K562 (cell line): Measurements from ENCODE around the gene PDZRN4. TPM values are rescaled to one million over a fixed set of nuclear protein-coding genes. Genes with fewer than 3 reads are reported as not detected.

ENCODE experiments used
- ATAC-seq: fragments of 200-7000 bp; cut with Tn5 transposase; 3 replicates; pipeline ENCODE4 v1.9.1; 2020; ENCODE audit warnings: moderate library complexity
- BruUV-seq: library from RNA; stranded (reverse); fragments of 400-500 nt; replicated peaks from 2 replicates; lab custom pipeline; 2021; lab: Mats Ljungman, UMichigan
- CTCF ChIA-PET: fragments of 300-600 bp; formaldehyde crosslinking; extraction: SDS; loops from one replicate; lab custom pipeline; 2021; ENCODE audit warnings: low intra/inter-chr PET ratio; lab: Yijun Ruan, JAX
- POLR2A ChIA-PET: fragments of 300-600, 350-650 bp; sonication (Branson Sonifier 250); formaldehyde crosslinking; extraction: SDS; loops from one replicate; lab custom pipeline; 2021; ENCODE audit warnings: antibody characterized with exemption, inconsistent platforms; lab: Yijun Ruan, JAX
- DNase-seq, 4 experiments: peaks; one replicate each; pipeline versions ENCODE4 v3.0.0 to v3.0.0-alpha.2; 2011 to 2018; ENCODE audit warnings: low spot score in 3 of 4, mixed read lengths in 3 of 4; ENCODE audit errors: extremely low read depth in 1 of 4
- FAIRE-seq: peaks from 2 replicates; lab custom pipeline; 2011; peaks lifted over from hg19 to GRCh38; lab: Jason Lieb, UNC
- H2AFZ ChIP-seq: 2 replicates; pipeline ENCODE4 v1.6.0; 2011; ENCODE audit warnings: low read depth, low read length, control low read depth, inconsistent platforms
- H3K27ac ChIP-seq: fragments of 200-600 bp; 3 replicates; pipeline ENCODE4 v1.8.0; 2011; ENCODE audit warnings: low read depth, mild to moderate bottlenecking, control low read depth, inconsistent platforms, low read length, moderate library complexity, mixed read lengths; ENCODE audit errors: extremely low read depth
- H3K27me3 ChIP-seq, 2 experiments: fragments of 300-600 bp in 1 of 2; 2 replicates in 1 of 2; 3 replicates in 1 of 2; pipeline versions ENCODE4 v1.6.0 to v1.8.0; 2011; ENCODE audit warnings: inconsistent platforms in 2 of 2, low read length in 2 of 2, mild to moderate bottlenecking in 1 of 2, mixed read lengths in 1 of 2, moderate library complexity in 1 of 2; ENCODE audit not compliant: control insufficient read depth in 2 of 2, insufficient read depth in 2 of 2
- H3K36me3 ChIP-seq: fragments of 300-600 bp; 3 replicates; pipeline ENCODE4 v1.8.0; 2011; ENCODE audit warnings: mild to moderate bottlenecking, low read length, inconsistent platforms; ENCODE audit not compliant: control insufficient read depth, insufficient read depth
- H3K4me1 ChIP-seq, 2 experiments: fragments of 200-600 bp in 1 of 2; replicated peaks in 1 of 2; 2 replicates in 1 of 2; 3 replicates in 1 of 2; pipeline versions ENCODE4 v1.5.1 to v1.8.0; 2011; ENCODE audit warnings: inconsistent platforms in 2 of 2, low read length in 2 of 2, mild to moderate bottlenecking in 1 of 2, mixed read lengths in 1 of 2, moderate library complexity in 1 of 2; ENCODE audit not compliant: control insufficient read depth in 2 of 2, insufficient read depth in 2 of 2
- H3K4me2 ChIP-seq: 2 replicates; pipeline ENCODE4 v1.6.1; 2011; ENCODE audit warnings: low read length, control low read depth, inconsistent platforms, mixed read lengths; ENCODE audit not compliant: insufficient read depth
- H3K4me3 ChIP-seq: fragments of 200-600 bp; sonication (generic), shearing (Covaris generic); 2 replicates; pipeline ENCODE4 v1.5.1; 2016; ENCODE audit warnings: control low read depth, inconsistent platforms
- H3K79me2 ChIP-seq: fragments of 200-600 bp; 3 replicates; pipeline ENCODE4 v1.8.0; 2011; ENCODE audit warnings: low read length, inconsistent platforms; ENCODE audit not compliant: control insufficient read depth, insufficient read depth
- H3K9ac ChIP-seq, 2 experiments: 2 replicates each; pipeline versions ENCODE4 v1.6.0 to v1.6.1; 2011; ENCODE audit warnings: low read depth in 2 of 2, low read length in 2 of 2, control low read depth in 1 of 2, inconsistent platforms in 1 of 2, mild to moderate bottlenecking in 1 of 2, mixed read lengths in 1 of 2; ENCODE audit not compliant: insufficient read depth in 1 of 2
- H3K9me1 ChIP-seq: one replicate; pipeline ENCODE4 v1.6.0; 2011; ENCODE audit warnings: inconsistent platforms, mild to moderate bottlenecking, low read length, moderate library complexity; ENCODE audit not compliant: control insufficient read depth, insufficient read depth
- H3K9me3 ChIP-seq: replicated peaks from 2 replicates; pipeline ENCODE4 v1.5.1; 2011; ENCODE audit warnings: low read depth, low read length, inconsistent platforms; ENCODE audit not compliant: control insufficient read depth, insufficient read depth
- H4K20me1 ChIP-seq: replicated peaks from 2 replicates; pipeline ENCODE4 v1.6.1; 2011; ENCODE audit warnings: low read length, inconsistent platforms, mixed read lengths; ENCODE audit not compliant: control insufficient read depth, insufficient read depth
- CBFB ChIP-seq: sonication (generic); formaldehyde crosslinking; IDR thresholded peaks from 2 replicates; pipeline ENCODE4 v1.4.0; 2020; ENCODE audit warnings: mild to moderate bottlenecking, missing genetic modification reagents
- MED1 ChIP-seq: sonication (generic); formaldehyde crosslinking; IDR thresholded peaks from 2 replicates; pipeline ENCODE4 v1.8.1; 2023; ENCODE audit warnings: missing genetic modification reagents, borderline replicate concordance
- SREBF1 ChIP-seq: fragments of 150-350 bp; IDR thresholded peaks from 2 replicates; pipeline ENCODE4 v1.6.1; 2014; ENCODE audit warnings: antibody characterized with exemption, low read depth, low read length, borderline replicate concordance
- ZNF253 ChIP-seq: fragments of 250-450 bp; sonication (Bioruptor Pico); conservative IDR thresholded peaks from 2 replicates; pipeline ENCODE4 v1.6.1; 2021; ENCODE audit warnings: mild to moderate bottlenecking
- WGBS: fragments of 100-300 bp; shearing (Covaris generic); methylation state at CpG from one replicate; pipeline ENCODE4 v1.1.6; 2016; ENCODE audit warnings: low coverage, mixed read lengths; ENCODE audit not compliant: insufficient coverage; ENCODE audit errors: missing lambda C conversion rate; 5-methylcytosine and 5-hydroxymethylcytosine counted together
- in situ Hi-C: fragments of 300-500 bp; cut with MboI; formaldehyde crosslinking; loops from 4 replicates; pipeline ENCODE4 v1.15.0; 2018; ENCODE audit warnings: inconsistent platforms, mixed read lengths
- intact Hi-C: fragments of 100-400 bp; cut with micrococcal nuclease; formaldehyde crosslinking; loops from 2 replicates; pipeline ENCODE4 v1.14.2; 2022
- polyA plus RNA-seq, 8 experiments: library from polyadenylated mRNA; depleted of rRNA in 4 of 8; stranded (reverse) in 5 of 8; unstranded in 3 of 8; fragments of >200 nt; fragmentation: Nextera tagmentation in 2 of 8; fragmentation: Illumina TruSeq in 1 of 8; extraction: Ambion mirVana in 2 of 8; extraction: Trizol in 1 of 8; gene quantifications; 2 replicates each; pipeline versions ENCODE4 v1.2.1 to v1.2.3, GENCODE V29; 2011 to 2014; ENCODE audit warnings: inconsistent platforms in 1 of 8, missing spikeins in 1 of 8
- total RNA-seq, 7 experiments: library from RNA; depleted of rRNA in 6 of 7; stranded (reverse); fragments of >200 nt in 6 of 7; fragmentation: Illumina TruSeq in 2 of 7; extraction: Trizol in 2 of 7; gene quantifications; 2 replicates each; pipeline versions ENCODE4 v1.2.1 to v1.2.3, GENCODE V29; 2011 to 2021; ENCODE audit warnings: low replicate concordance in 1 of 7
- TF ChIP-seq, protein P1 (sequence below): fragments of 200-600 bp; sonication (generic); IDR thresholded peaks from one replicate; pipeline ENCODE4 v1.6.1; 2012; ENCODE audit warnings: mild to moderate bottlenecking, low read depth, low read length, inconsistent platforms
- TF ChIP-seq, protein P2 (sequence below): sonication (generic); formaldehyde crosslinking; IDR thresholded peaks from 2 replicates; pipeline ENCODE4 v1.8.1; 2022; ENCODE audit warnings: missing genetic modification reagents

Gene PDZRN4
- total and polyA plus RNA-seq, 9 of the 15 experiments (the other 6 are each of a cell fraction or from before 2014, with no cell fraction given): not detected

DNA sequence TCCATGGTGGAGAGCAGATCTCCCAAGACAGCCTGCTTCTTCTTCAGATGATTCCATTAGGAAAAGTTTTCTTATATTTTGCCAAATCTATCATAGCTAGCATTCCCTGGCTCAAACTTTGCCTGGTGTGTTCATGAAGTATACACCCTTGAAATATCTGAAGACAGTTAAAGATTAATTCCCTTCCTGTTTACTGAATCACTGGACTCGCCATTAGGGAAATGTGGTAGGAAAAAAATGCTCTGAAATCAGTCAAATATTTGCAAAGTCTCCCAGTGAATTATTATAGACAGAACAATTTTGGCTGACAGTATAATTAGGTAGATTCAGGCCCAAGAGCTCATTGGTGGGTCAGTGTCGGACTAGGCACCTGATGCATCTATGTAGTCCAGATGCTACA lies 86.5 kb downstream of the PDZRN4 start:
- ChIA-PET POLR2A (no interaction called here), CTCF (interaction anchor here (0.7 kb wide), 1 partner anchor 676 kb away, joined by 3 read pairs; no protein-coding TSS in a partner anchor)
- no peak overlapping the region for H3K4me2 ChIP-seq
- FAIRE-seq (no peak), DNase-seq (no peak), ATAC-seq (no peak)
- no peak overlapping the region for H2AFZ ChIP-seq
- H3K9me1 ChIP-seq: no peaks in the 10 kb centered on the region
- H4K20me1 ChIP-seq: no peaks in the 10 kb centered on the region
- intact Hi-C loops (loop anchor here (5.0 to 10.0 kb wide), 3 partner anchors 830 to 1293 kb away; no protein-coding TSS in a partner anchor), in situ Hi-C loops (loop anchor here (25.0 kb wide), 1 partner anchor 738 kb away; no protein-coding TSS in a partner anchor)
- H3K9me3 ChIP-seq: no peaks in the 10 kb centered on the region
- H3K36me3 ChIP-seq: no peaks in the 10 kb centered on the region
- no peak overlapping the region for H3K9ac ChIP-seq
- no peaks in the 10 kb centered on the region for H3K27me3 ChIP-seq
- H3K4me1 ChIP-seq: no peaks in the 10 kb centered on the region
- TF ChIP-seq, protein P1, sequence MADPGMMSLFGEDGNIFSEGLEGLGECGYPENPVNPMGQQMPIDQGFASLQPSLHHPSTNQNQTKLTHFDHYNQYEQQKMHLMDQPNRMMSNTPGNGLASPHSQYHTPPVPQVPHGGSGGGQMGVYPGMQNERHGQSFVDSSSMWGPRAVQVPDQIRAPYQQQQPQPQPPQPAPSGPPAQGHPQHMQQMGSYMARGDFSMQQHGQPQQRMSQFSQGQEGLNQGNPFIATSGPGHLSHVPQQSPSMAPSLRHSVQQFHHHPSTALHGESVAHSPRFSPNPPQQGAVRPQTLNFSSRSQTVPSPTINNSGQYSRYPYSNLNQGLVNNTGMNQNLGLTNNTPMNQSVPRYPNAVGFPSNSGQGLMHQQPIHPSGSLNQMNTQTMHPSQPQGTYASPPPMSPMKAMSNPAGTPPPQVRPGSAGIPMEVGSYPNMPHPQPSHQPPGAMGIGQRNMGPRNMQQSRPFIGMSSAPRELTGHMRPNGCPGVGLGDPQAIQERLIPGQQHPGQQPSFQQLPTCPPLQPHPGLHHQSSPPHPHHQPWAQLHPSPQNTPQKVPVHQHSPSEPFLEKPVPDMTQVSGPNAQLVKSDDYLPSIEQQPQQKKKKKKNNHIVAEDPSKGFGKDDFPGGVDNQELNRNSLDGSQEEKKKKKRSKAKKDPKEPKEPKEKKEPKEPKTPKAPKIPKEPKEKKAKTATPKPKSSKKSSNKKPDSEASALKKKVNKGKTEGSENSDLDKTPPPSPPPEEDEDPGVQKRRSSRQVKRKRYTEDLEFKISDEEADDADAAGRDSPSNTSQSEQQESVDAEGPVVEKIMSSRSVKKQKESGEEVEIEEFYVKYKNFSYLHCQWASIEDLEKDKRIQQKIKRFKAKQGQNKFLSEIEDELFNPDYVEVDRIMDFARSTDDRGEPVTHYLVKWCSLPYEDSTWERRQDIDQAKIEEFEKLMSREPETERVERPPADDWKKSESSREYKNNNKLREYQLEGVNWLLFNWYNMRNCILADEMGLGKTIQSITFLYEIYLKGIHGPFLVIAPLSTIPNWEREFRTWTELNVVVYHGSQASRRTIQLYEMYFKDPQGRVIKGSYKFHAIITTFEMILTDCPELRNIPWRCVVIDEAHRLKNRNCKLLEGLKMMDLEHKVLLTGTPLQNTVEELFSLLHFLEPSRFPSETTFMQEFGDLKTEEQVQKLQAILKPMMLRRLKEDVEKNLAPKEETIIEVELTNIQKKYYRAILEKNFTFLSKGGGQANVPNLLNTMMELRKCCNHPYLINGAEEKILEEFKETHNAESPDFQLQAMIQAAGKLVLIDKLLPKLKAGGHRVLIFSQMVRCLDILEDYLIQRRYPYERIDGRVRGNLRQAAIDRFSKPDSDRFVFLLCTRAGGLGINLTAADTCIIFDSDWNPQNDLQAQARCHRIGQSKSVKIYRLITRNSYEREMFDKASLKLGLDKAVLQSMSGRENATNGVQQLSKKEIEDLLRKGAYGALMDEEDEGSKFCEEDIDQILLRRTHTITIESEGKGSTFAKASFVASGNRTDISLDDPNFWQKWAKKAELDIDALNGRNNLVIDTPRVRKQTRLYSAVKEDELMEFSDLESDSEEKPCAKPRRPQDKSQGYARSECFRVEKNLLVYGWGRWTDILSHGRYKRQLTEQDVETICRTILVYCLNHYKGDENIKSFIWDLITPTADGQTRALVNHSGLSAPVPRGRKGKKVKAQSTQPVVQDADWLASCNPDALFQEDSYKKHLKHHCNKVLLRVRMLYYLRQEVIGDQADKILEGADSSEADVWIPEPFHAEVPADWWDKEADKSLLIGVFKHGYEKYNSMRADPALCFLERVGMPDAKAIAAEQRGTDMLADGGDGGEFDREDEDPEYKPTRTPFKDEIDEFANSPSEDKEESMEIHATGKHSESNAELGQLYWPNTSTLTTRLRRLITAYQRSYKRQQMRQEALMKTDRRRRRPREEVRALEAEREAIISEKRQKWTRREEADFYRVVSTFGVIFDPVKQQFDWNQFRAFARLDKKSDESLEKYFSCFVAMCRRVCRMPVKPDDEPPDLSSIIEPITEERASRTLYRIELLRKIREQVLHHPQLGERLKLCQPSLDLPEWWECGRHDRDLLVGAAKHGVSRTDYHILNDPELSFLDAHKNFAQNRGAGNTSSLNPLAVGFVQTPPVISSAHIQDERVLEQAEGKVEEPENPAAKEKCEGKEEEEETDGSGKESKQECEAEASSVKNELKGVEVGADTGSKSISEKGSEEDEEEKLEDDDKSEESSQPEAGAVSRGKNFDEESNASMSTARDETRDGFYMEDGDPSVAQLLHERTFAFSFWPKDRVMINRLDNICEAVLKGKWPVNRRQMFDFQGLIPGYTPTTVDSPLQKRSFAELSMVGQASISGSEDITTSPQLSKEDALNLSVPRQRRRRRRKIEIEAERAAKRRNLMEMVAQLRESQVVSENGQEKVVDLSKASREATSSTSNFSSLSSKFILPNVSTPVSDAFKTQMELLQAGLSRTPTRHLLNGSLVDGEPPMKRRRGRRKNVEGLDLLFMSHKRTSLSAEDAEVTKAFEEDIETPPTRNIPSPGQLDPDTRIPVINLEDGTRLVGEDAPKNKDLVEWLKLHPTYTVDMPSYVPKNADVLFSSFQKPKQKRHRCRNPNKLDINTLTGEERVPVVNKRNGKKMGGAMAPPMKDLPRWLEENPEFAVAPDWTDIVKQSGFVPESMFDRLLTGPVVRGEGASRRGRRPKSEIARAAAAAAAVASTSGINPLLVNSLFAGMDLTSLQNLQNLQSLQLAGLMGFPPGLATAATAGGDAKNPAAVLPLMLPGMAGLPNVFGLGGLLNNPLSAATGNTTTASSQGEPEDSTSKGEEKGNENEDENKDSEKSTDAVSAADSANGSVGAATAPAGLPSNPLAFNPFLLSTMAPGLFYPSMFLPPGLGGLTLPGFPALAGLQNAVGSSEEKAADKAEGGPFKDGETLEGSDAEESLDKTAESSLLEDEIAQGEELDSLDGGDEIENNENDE: no peak
- TF ChIP-seq MED1 (no peak), SREBF1 (no peak), CBFB (CRISPR knock-in tag) (no peak), ZNF253 (CRISPR knock-in tag) (no peak)
- TF ChIP-seq, protein P2, sequence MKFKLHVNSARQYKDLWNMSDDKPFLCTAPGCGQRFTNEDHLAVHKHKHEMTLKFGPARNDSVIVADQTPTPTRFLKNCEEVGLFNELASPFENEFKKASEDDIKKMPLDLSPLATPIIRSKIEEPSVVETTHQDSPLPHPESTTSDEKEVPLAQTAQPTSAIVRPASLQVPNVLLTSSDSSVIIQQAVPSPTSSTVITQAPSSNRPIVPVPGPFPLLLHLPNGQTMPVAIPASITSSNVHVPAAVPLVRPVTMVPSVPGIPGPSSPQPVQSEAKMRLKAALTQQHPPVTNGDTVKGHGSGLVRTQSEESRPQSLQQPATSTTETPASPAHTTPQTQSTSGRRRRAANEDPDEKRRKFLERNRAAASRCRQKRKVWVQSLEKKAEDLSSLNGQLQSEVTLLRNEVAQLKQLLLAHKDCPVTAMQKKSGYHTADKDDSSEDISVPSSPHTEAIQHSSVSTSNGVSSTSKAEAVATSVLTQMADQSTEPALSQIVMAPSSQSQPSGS (CRISPR knock-in tag): no peak
- no peak overlapping the region for H3K4me3 ChIP-seq
- no peaks in the 10 kb centered on the region for H3K79me2 ChIP-seq
- H3K27ac ChIP-seq: no peak overlapping the region
- 4% methylated on average over 2 of the region's 2 CpGs for WGBS
- no TSS peak for BruUV-seq
